Hepatic stellate cell (primary cell): ENCODE measurements around the gene CYP8B1.

Source experiments
- DNase-seq: peaks from one replicate; pipeline ENCODE4 v3.0.0; 2011; ENCODE audit warnings: low spot score

Gene CYP8B1

GRCh38 chr3:42875325-42876151 is at the start of gene CYP8B1:
Gene CYP8B1, minus strand, starts transcription at chr3:42875879. Its CDS starts 63 bp downstream, at chr3:42875816.
- DNase-seq, result no peak

DNA sequence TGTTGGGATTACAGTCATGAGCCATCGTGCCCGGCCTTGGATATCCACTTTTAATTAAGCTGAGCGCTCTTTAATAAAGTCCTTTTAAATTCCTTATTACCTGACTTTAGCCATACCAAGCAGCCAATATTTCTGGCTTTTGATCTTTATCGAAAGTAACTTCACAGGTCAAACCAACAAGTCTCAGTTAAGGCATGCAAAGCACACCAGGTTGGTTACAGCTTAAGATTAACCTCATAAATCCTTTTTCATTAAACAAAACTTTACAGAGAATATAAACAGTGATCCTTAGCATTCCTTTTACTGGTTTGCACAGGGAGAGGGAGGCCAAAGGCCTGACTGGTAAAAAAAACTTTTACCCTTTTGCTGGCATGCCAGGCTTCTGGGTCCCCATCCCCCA is 47.9 kb upstream of the CYP8B1 start:
- no peak for DNase-seq

DNA sequence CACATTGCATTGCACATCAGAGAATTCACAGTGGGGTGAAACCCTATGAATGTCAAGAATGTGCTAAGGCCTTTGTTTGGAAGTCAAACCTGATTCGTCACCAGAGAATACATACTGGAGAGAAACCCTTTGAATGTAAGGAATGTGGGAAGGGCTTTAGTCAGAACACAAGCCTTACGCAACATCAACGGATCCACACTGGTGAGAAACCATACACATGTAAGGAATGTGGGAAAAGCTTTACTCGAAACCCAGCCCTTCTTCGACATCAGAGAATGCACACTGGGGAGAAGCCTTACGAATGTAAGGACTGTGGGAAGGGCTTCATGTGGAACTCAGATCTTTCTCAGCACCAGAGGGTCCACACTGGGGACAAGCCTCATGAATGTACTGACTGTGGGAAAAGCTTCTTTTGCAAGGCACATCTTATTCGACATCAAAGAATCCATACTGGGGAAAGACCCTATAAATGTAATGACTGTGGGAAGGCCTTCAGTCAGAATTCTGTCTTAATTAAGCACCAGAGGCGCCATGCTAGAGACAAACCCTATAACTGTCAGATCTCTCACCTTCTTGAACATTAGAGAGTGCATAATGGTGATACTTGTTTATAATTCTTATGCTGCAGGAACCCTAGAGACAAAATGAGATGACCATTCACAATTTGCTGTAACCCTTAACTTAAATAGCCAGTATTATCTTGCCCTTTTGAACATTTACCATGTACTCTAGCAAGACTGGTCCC is 39.3 kb upstream of the CYP8B1 start:
- DNase-seq, result no peak

GRCh38 chr3:42911551-42911950 is 35.9 kb upstream of the CYP8B1 start:
- DNase-seq, result no peak

DNA sequence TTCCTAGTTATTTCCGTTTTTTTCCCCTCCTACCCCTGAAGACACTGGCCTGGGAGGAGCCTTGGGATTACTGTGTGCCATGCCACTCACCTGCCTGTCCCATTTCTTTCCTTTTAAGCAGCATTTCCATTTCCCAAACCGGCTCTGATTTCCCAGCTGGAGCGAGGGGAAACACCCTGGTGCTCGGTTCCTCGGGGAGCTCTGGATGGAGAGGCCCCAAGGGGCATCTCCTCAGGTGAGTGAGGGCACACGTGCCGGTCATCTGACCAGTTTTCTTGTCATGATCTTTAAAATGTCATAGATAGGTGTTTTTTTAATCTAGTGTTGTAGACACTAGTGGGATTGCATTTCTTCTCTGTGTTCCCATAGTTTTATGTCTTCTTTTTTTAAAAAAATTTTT is 33.0 kb upstream of the CYP8B1 start:
- no peak for DNase-seq

GRCh38 chr3:42906848-42907183 is 31.1 kb upstream of the CYP8B1 start:
- DNase-seq, result peak; percentile 14

DNA sequence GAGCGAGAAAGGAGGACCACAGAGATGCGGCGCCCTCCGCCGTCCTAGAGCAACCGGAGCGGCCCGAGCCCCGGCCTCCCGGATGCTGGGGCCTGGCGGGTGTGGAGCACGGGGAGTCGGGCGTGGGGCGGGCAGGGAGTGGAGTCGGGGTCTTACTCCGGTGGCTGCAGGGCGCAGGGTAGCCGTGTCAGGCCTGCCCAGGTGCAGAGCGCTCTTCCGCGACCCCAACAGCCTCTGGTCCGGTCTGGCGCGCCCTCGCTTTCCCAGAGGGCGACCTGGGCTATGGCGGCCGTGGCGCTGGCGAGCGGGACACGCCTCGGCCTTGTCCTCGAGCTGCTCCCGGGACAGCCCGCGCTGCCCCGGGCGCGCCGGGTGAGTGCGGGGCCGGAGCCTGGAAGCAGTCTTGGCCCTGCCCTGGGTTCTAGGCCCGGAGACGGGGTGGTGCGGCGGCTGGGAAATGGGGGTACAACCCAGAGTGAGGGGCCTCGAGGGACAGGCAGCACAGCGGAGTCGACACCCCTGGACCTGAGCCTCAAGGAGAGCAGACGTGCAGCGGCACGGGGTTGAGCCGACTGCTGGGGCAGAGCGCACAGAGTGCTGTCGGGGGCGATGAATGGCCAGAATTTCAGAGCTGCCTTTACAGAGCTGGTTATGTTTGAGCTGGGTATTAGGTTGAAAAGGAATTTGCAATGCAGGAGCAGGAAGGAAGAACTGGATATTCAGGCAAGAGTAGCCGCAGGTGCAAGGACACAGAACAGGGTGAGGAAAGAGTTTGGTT is 30.6 kb upstream of the CYP8B1 start, which contains the start of gene ZNF662:
ZNF662 (plus strand) TSS at position 73 of the 778 bp plus-strand sequence. CDS start 1,973 bp downstream, outside the sequence.
- DNase-seq, result peak; percentile 46

DNA sequence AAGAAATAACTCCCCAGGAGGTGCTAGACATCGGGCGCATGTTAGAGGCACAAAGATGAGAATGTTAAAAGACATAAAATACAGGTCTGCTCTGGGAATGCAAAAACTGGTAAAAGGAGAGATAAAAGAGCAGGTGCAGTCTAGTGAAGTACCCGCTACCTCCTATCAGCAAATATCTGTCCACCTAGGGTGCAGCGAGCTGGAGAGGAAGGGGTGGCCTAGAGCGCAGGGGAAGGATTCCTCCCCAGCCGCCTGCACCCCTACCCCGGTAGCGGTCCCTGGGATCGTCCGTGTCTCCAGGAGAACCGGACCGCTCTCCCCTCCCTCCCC is 30.0 kb upstream of the CYP8B1 start:
- DNase-seq, result no peak

GRCh38 chr3:42904076-42904475 is 28.4 kb upstream of the CYP8B1 start:
- no peak for DNase-seq

DNA sequence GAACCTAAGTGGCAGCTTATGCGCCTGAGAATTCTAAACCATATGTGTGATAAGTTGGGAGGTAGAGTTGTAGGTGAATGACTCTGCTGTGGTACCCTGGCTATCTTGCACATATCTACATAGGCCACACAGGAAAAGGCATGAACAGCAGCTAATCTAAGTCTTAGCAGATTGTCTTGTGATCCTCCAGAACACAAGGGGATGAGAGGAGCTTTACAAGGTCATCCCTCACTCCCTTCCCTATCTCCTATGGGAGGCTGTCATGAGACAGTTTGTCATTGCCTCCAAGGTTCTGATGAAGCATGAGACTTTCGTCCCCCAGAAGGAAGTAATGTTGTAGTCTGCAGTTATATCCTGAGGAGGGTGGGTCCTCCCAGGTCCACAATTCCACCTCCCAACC is 26.6 kb upstream of the CYP8B1 start:
- no peak for DNase-seq

DNA sequence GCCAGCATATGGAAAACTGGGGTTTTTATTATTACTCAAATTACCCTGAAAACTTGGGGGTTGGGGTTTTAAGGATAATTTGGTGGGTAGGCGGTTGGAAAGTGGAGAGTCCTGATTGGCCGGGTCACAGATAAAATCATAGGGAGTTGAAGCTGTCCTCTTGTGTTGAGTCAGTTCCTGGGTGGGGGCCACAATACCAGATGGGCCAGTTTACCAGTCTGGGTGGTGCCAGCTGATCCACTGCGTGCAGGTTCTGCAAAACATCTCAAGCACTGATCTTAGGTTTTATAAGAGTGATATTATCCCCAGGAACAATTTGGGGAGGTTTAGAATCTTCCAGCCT is 25.4 kb upstream of the CYP8B1 start:
- no peak for DNase-seq

DNA sequence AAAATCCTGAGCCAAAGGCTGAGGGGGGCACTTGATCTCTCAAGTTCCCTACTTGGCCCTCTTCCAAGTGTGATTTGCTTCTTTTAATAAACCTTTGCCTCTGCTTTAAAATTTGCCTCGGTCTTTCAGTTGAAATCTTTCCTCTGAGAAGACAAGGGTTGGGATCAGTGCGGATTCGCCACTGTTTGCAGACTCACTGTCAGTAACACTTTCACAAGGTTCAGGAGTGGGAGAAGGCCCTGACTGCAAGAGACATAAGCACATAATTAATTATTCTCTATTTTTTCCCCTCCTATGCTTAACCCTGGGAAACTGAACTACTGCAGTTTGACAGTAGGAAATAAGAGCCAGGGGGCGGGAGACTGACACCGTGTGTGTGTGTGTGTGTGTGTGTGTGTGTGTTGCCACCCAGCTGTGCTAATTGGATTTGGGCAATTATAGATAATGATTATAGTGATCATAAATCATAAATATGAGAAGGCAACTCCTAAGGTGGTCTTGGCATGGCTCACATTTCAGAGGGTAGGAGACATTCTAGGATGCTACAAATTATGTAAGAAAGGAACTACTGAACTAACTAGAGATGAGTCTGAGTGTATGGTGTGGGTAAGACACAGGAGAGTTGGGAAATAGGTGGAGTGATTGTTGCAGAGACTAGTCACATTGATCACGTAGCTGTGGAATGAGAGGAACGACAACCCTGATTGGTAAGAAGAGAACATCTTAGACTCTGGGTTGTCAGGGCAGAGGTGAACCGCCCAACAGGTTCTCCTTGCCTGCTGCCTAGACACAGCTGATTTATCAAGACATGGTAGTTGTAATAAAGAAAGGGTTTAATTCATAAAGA is 24.8 kb upstream of the CYP8B1 start:
- no peak for DNase-seq

DNA sequence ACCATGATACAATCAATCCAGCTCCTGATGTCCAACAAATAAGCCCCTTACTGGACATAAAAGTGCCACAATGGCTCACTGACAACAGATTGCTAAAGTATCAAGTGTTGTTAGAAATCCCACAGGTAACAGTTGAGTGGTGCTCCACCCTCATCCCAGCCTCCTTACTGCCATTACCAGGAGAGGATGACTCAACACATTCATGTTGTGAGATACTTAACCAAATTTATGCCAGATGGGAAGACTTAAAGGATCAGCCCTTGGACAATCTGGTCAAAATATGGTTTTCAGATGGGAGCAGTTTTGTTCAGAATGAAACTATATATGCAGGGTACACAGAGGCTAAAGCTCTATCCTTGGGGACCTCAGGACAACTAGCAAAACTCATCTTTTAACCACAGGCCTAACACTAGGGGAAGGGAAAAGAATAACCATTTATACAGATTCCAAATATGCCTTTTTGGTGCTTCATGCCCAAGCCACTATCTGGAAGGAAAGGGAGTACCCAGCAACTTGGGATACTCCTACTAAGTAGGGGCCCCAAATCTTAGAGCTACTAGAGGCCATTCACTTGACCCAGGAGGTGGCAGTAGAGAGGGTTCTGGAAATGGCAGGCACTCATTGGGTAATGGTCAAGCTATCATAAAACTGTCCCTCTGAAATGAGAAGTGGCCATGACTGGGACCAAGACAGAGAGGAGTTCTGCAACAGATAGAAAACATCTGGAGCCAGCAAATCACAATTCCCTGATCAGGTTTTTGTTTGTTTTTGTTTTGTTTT is 23.4 kb upstream of the CYP8B1 start:
- DNase-seq, result no peak

GRCh38 chr3:42895580-42895868 is 19.8 kb upstream of the CYP8B1 start:
- DNase-seq, result no peak

DNA sequence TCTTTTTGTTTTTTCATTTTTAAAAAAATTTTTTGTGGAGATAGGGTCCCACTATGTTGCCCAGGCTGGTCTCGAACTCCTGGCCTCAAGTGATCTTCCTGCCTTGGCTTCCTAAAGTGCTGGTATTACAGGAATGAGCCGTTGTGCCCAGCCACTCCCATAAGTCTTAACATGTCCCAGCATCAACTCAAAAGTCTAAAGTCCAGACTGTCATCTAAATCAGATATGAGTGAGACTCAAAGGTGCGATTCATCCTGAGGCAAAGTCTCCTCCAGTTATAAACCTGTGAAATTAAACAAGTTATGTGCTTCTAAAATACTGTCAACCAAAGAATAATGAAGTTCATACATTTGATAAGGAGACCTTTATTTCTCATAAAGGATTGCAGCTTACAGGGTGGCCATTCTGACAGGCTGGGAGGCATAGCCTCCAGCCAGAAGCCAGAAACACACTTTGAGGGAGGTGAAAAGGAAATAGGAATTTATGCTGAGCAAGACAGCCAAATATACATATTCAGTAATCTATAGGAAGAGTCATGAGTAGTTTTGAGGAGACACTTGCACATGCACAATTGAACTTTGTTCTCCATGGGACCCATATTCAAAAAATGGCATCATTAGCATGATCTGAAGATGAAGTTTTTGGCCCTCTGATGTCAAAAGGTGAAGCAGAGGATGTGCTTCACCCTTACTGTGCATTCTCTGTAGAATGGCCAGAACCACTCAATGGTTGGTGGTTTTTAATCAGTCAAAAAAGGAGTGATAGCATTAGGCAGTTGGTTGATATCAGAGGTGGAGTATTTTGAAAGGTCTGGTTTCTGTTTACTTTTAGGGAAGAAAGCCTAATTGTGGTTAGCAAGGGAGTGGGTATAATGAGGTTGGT is 19.3 kb upstream of the CYP8B1 start:
- no peak for DNase-seq

GRCh38 chr3:42892807-42893206 is 17.1 kb upstream of the CYP8B1 start:
- DNase-seq, result no peak

DNA sequence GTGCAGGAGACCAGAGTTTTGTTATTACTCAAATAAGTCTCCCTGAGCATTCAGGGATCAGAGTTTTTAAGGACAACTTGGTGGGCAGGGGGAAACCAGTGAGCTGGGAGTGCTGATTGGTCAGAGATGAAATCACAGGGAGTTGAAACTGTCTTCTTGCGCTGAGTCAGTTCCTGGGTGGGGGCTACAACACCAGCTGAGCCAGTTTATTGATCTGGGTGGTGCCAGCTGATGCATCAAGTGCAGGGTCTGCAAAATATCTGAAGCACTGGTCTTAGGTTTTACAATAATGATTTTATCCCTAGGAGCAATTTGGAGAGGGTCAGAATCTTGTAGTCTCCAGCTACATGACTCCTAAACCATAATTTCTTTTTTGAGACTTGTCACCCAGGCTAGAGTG is 16.5 kb upstream of the CYP8B1 start:
- no peak for DNase-seq

GRCh38 chr3:42891042-42891441 is 15.4 kb upstream of the CYP8B1 start:
- no peak for DNase-seq

DNA sequence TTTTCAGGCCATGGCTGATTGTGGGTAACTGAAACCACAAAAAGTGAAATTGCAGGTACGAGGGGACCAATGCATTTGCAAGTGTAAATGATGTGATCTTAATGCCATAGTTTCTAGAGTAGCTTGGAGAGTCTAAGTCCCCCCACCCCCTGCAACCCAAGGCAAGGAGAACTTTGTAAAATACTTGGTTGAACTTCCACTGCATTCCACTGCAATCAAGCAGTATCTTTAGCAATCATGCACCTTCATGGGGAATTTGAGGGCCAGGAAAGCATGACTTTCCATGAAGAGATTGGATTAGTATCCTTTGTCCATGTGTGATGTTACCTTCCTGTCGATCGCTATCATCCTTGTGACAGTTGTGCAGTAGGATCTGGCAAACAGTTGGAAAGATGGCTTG is 11.4 kb upstream of the CYP8B1 start:
- DNase-seq, result no peak

DNA sequence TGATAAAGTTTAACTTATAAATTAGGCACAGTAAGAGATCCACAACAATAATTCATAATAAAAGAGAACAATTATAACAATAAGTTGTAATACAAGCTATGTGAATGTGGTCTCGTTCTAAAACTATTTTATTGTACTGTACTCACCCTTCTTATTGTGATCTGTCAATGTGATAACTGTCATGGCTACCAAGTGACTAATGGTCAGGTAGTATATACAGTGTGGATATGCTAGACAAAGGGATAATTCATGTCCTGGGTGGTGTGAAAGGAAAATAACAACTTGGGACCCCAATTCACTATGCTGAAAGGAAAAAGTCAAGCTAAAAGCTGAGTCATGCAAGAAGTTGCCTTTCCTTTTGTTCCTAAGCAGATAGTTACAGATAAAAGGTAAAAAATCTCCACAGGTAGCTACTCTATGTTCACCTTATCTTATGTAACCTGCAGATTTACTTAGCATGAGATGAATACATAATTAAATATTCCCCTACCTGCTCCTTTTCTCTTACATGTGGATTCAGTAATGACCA is 10.7 kb upstream of the CYP8B1 start:
- no peak for DNase-seq
